RWPE2 (cell line): ENCODE results near the gene ZFC3H1.

Source experiments
- ATAC-seq: fragments of 200-7000 bp; cut with Tn5 transposase; 3 replicates; pipeline ENCODE4 v1.9.1; 2021; ENCODE audit warnings: low read depth
- DNase-seq: peaks from one replicate; pipeline ENCODE4 v3.0.0-alpha.2; 2020; ENCODE audit warnings: low spot score
- H3K27ac ChIP-seq: fragments of 450-650 bp; 2 replicates; pipeline ENCODE4 v1.5.1; 2017; ENCODE audit warnings: mild to moderate bottlenecking; ENCODE audit not compliant: poor library complexity, severe bottlenecking
- H3K27me3 ChIP-seq: fragments of 250-450 bp; sonication (Bioruptor Pico); 2 replicates; pipeline ENCODE4 v1.5.1; 2021; ENCODE audit warnings: mild to moderate bottlenecking, moderate library complexity; ENCODE audit not compliant: insufficient read depth, poor library complexity, severe bottlenecking
- H3K36me3 ChIP-seq: fragments of 250-450 bp; sonication (Bioruptor Pico); 2 replicates; pipeline ENCODE4 v1.5.1; 2020; ENCODE audit warnings: low read depth, mild to moderate bottlenecking, moderate library complexity
- H3K4me1 ChIP-seq: fragments of 250-450 bp; sonication (Bioruptor Pico); 2 replicates; pipeline ENCODE4 v1.5.1; 2021; ENCODE audit warnings: mild to moderate bottlenecking, moderate library complexity; ENCODE audit not compliant: insufficient read depth, poor library complexity, severe bottlenecking
- H3K4me3 ChIP-seq: fragments of 250-450 bp; sonication (Bioruptor Pico); 2 replicates; pipeline ENCODE4 v1.5.1; 2021; ENCODE audit warnings: mild to moderate bottlenecking, moderate library complexity; ENCODE audit not compliant: severe bottlenecking
- H3K9me3 ChIP-seq: fragments of 250-450 bp; sonication (Bioruptor Pico); 2 replicates; pipeline ENCODE4 v1.5.1; 2021; ENCODE audit warnings: mild to moderate bottlenecking, moderate library complexity; ENCODE audit not compliant: severe bottlenecking
- TF ChIP-seq, protein P1 (sequence below): fragments of 450-650 bp; IDR thresholded peaks from one replicate; pipeline ENCODE4 v1.5.1; 2017; ENCODE audit warnings: mild to moderate bottlenecking, moderate library complexity; ENCODE audit not compliant: poor library complexity, severe bottlenecking

Gene ZFC3H1

DNA sequence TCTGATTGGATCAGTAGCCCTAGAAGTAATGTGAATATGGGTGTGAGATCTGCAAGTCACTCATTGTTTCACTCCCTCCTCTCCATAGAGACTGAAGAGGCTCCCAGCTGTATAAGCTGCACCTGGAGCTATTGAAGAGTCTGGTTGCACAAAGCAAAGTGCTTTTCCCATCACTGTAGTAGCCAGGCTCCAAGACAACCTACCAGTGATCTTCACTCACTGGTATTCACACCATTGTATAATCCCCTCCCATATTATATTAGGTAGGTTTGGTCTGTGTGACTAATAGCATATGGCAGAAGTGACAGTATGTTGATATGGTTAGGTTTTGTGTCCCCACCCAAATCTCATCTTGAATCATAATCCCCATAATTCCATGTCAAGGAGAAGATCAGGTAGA, 64.4 kb downstream of the ZFC3H1 start:
- TF ChIP-seq, protein P1, sequence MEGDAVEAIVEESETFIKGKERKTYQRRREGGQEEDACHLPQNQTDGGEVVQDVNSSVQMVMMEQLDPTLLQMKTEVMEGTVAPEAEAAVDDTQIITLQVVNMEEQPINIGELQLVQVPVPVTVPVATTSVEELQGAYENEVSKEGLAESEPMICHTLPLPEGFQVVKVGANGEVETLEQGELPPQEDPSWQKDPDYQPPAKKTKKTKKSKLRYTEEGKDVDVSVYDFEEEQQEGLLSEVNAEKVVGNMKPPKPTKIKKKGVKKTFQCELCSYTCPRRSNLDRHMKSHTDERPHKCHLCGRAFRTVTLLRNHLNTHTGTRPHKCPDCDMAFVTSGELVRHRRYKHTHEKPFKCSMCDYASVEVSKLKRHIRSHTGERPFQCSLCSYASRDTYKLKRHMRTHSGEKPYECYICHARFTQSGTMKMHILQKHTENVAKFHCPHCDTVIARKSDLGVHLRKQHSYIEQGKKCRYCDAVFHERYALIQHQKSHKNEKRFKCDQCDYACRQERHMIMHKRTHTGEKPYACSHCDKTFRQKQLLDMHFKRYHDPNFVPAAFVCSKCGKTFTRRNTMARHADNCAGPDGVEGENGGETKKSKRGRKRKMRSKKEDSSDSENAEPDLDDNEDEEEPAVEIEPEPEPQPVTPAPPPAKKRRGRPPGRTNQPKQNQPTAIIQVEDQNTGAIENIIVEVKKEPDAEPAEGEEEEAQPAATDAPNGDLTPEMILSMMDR: no peak
- H3K27me3 ChIP-seq: no peaks in the 10 kb centered on the region
- no peak overlapping the region for H3K4me3 ChIP-seq
- DNase-seq (no peak), ATAC-seq (no peak)
- no peak overlapping the region for H3K27ac ChIP-seq
- H3K36me3 ChIP-seq: no peaks in the 10 kb centered on the region
- H3K9me3 ChIP-seq: no peaks in the 10 kb centered on the region
- H3K4me1 ChIP-seq: no peaks in the 10 kb centered on the region

DNA sequence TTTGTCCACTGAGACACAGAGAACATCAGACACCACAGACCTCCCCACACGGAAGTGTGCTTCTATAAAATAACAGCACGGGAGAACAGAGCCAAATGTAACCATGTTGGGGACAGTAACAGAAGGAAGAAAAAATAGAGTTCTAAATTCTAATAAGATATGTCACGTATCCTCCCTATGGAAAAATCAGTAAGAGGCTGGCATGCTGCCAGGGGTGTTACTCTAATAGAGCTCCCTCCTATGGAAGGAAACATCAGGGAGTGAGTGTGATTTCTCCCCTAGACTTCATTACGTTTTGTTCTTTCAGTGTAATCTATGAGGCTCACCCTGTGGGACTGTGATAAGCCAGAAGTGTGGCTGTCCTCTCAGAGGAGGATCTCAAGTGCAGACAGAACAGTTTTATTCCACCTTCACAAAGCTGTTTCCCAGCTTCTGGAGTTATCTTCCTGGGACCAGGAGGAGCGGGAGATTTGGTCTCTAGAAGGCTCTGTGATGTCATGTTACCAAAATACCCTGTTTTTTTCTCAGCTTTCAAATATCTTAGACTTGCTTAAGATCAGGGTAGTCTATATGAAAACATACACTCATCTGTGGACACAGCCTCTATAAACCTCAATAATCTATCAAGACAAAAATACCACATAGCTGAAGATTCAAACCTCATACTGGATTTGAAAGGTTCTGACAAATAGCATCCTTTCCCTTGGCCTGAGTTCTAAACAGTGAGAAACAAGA, 69.3 kb downstream of the ZFC3H1 start:
- TF ChIP-seq, protein P1: no peak
- DNase-seq: no peak

DNA sequence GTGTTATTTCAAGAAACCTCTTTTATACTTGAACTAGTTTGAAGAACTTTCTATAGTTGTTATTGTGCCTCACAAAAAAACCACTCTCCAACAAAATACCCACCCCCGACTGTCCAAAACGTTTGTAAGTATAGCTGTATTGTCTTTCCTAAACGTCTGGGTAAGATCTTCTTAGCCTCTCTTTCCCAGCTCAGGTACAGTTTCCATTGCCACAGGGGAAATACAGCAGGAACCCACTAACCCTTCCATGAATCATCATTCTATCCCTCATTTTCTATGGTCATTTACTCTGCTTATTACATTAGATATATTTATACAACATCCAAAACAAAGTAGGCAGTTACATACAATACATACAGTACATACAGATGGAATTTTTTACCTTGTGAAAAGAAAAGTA, 70.8 kb downstream of the ZFC3H1 start:
- no peak for DNase-seq
- TF ChIP-seq, protein P1: no peak
- H3K27me3 ChIP-seq: no peaks in the 10 kb centered on the region
- ATAC-seq: no peak
- H3K4me1 ChIP-seq: no peaks in the 10 kb centered on the region
- no peak overlapping the region for H3K27ac ChIP-seq
- H3K9me3 ChIP-seq: no peaks in the 10 kb centered on the region
- no peaks in the 10 kb centered on the region for H3K36me3 ChIP-seq
- H3K4me3 ChIP-seq: no peak overlapping the region

More for the DNA sequence above, 69.3 kb downstream of the ZFC3H1 start:
- no peaks in the 10 kb centered on the region for H3K9me3 ChIP-seq
- no peaks in the 10 kb centered on the region for H3K4me1 ChIP-seq
- no peak overlapping the region for H3K27ac ChIP-seq
- no peak for ATAC-seq
- H3K36me3 ChIP-seq: no peaks in the 10 kb centered on the region
- H3K27me3 ChIP-seq: no peaks in the 10 kb centered on the region
- no peak overlapping the region for H3K4me3 ChIP-seq

DNA sequence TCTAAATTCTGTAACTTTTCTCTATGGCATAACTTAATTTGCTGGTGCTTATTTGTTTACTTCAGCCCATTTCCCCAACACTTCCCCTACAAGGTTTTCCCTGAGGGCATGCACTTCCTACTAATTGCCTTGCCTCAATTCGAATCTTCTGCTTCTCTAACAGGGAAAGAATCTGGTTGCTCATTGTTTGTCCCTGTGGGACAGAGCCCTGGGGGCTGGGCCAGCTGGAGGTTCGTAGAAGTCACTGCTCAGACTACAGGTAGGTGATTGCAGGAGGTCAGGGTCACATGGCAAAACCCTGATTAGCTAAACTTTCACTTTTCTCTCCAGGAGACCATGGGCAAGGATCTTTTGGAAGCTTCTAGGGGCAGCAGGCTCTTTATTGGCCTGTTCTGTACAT, 72.0 kb downstream of the ZFC3H1 start:
- Histone ChIP-seq H3K36me3 (no peaks in the 10 kb centered on the region), H3K27me3 (no peaks in the 10 kb centered on the region), H3K4me3 (no peak overlapping the region), H3K9me3 (no peaks in the 10 kb centered on the region), H3K27ac (no peak overlapping the region), H3K4me1 (no peaks in the 10 kb centered on the region)
- TF ChIP-seq, protein P1: no peak
- no peak for DNase-seq
- no peak for ATAC-seq

DNA sequence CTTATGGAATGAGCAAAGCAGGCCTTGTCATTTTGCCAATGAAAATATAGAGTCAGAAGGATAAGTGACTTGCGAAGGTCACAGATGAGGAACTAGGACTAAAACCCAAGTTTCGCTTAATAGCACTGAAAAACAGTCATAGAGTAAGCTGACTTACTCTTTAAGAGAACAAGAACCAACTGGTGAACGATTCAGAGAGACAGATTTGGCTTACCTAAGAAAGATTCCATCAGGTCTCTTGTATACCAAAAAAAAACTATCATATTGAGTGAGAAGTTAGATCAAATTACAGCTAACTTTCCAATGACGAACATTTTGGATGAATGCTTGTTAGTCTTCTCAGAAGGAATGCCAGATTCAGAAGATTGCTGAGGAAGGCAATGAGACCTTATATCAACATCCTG, 74.2 kb downstream of the ZFC3H1 start:
- H3K27ac ChIP-seq: peak overlapping the region; percentile 33
- H3K9me3 ChIP-seq: no peaks in the 10 kb centered on the region
- ATAC-seq: peak; percentile 25; the same call in 1 of the 3 replicates
- no peaks in the 10 kb centered on the region for H3K36me3 ChIP-seq
- no peaks in the 10 kb centered on the region for H3K4me1 ChIP-seq
- no peaks in the 10 kb centered on the region for H3K27me3 ChIP-seq
- DNase-seq: no peak
- H3K4me3 ChIP-seq: no peak overlapping the region
- TF ChIP-seq, protein P1: no peak
